Measurements from ENCODE around the gene ENTREP1.

DNA sequence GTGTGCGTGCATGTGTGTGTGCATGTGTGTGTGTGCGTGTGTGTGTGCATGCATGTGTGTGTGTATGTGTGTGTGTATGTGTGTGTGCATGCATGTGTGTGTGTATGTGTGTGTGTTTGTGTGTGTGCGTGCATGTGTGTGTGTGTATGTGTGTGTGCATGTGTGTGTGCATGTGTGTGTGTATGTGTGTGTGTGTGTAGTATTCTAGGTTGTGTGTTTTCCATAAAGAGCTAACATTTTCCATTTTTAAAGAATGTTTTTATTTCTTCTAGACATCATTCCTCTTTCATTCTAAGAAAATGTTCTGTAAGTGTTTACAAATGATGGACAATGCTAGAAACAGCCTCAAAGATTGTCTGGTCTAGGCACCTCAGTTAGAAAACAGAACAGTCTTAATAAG is 15.6 kb downstream of the ENTREP1 start:
- TF ChIP-seq, protein P1, sequence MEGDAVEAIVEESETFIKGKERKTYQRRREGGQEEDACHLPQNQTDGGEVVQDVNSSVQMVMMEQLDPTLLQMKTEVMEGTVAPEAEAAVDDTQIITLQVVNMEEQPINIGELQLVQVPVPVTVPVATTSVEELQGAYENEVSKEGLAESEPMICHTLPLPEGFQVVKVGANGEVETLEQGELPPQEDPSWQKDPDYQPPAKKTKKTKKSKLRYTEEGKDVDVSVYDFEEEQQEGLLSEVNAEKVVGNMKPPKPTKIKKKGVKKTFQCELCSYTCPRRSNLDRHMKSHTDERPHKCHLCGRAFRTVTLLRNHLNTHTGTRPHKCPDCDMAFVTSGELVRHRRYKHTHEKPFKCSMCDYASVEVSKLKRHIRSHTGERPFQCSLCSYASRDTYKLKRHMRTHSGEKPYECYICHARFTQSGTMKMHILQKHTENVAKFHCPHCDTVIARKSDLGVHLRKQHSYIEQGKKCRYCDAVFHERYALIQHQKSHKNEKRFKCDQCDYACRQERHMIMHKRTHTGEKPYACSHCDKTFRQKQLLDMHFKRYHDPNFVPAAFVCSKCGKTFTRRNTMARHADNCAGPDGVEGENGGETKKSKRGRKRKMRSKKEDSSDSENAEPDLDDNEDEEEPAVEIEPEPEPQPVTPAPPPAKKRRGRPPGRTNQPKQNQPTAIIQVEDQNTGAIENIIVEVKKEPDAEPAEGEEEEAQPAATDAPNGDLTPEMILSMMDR (conservative IDR thresholded peaks at IDR 0.05), result no peak
- no peak for TF ChIP-seq ZFX (IDR thresholded peaks at IDR 0.05)

Measured in C4-2B (cell line).